ENCODE results near the gene CD248.
"Not testable (repeated sequence)": the region's sequence is repeated elsewhere in the genome, so short reads cannot be mapped to it uniquely, and the experiment has no call there.

CD248 gene, protein sequence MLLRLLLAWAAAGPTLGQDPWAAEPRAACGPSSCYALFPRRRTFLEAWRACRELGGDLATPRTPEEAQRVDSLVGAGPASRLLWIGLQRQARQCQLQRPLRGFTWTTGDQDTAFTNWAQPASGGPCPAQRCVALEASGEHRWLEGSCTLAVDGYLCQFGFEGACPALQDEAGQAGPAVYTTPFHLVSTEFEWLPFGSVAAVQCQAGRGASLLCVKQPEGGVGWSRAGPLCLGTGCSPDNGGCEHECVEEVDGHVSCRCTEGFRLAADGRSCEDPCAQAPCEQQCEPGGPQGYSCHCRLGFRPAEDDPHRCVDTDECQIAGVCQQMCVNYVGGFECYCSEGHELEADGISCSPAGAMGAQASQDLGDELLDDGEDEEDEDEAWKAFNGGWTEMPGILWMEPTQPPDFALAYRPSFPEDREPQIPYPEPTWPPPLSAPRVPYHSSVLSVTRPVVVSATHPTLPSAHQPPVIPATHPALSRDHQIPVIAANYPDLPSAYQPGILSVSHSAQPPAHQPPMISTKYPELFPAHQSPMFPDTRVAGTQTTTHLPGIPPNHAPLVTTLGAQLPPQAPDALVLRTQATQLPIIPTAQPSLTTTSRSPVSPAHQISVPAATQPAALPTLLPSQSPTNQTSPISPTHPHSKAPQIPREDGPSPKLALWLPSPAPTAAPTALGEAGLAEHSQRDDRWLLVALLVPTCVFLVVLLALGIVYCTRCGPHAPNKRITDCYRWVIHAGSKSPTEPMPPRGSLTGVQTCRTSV

GRCh38 chr11:66316849-66317251 lies at the start of gene CD248:
Gene CD248 (minus strand): TSS chr11:66317044. CDS start chr11:66317027, 17 bp downstream.
- DNase-seq (ENCODE audit: low spot score) = no peak

DNA sequence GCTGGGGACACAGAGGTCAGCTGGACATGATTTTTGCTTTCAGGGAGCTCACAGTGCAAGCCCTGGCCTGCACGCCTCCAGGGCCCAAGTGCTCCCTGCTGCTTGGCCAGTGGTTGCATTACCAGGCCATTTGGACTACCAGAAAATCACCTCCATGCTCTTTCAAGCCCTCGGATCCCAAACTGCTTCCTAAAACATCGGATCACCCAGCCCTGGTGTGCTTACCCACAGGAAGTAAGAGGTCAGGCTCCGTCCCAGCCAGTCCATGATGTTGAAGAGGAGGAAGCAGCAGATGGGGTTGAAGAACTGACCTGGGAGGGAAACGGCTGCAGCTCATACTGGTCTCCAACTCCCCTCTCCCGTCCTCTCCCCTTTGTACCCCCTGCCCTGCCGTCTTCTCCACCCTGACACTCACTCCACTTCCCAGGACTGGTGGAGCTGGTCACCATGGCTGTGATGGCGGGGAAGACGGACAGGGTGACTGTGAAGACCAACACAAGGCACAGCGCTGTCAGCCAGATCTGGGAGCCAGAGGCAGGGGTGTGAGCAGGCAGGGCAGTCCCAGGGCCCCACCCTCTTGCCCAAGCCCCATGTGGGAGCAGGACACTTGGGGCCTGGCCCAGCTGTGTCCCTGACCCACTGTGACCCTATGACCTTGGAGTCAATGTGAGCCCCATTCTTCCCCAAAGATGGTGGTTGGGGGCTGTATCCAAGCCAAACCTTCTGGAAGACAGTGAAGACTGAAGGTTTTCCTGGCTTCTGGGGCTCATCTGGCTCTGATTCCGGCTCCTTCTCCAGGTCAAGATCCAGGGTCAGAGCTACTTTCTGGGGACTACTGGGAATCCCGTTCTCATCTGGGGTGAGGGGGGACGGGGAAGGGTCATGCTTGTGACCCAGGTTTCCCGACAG lies 49.1 kb upstream of the CD248 start:
- no peak for DNase-seq (ENCODE audit: low spot score)

DNA sequence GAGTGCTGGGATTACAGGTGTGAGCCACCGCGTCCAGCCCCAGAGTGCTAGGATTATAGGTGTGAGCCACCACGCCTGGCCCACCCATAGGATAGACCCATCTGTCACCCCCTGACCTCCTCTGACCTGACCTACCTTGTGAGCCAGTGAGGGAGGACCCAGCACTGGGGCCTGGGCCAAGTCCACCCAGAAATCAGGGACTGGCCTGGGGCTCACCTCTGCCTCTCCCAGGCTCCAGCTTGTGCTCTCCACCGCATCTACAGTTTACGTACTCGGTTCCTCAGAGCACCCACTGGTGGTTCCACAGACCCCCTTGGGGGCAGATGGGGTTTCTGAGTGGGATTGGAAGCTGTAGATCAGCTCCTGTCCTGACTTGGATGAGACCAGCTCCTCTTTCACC lies 48.3 kb upstream of the CD248 start:
- no peak for DNase-seq (ENCODE audit: low spot score)

GRCh38 chr11:66363805-66364535 lies 47.1 kb upstream of the CD248 start:
- peak; percentile 72 for DNase-seq (ENCODE audit: low spot score)

- DNase-seq (ENCODE audit: low spot score) = peak; percentile 1
Measured at GRCh38 chr11:66363187-66363601, 46.4 kb upstream of the CD248 start.

- DNase-seq (ENCODE audit: low spot score) = peak; percentile 1
Measured at GRCh38 chr11:66362481-66363147, 45.8 kb upstream of the CD248 start.

DNA sequence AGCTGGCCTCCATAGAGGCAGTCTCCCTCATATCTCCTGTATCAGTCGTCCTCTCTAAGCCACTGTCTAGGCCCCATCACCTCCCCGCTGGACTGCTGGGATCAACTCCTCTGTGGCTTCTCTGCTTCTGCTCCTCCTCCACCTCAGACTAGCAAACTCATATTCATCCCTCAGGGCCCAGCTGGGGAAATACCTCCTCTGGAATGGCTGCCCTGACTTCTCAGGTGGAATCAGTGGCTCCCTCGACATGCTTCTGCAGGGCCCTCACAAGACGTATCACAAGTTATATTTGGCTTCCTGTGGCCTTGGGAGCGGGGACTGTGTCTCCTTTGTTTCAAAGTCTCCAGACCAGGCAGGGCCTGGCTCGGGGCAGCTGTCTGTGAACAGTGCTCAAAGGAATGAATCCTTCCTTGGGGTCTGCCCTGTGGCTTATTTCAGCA lies 44.7 kb upstream of the CD248 start:
- peak; percentile 1 for DNase-seq (ENCODE audit: low spot score)

GRCh38 chr11:66360406-66361073 lies 43.7 kb upstream of the CD248 start:
- DNase-seq (ENCODE audit: low spot score) = no peak

DNA sequence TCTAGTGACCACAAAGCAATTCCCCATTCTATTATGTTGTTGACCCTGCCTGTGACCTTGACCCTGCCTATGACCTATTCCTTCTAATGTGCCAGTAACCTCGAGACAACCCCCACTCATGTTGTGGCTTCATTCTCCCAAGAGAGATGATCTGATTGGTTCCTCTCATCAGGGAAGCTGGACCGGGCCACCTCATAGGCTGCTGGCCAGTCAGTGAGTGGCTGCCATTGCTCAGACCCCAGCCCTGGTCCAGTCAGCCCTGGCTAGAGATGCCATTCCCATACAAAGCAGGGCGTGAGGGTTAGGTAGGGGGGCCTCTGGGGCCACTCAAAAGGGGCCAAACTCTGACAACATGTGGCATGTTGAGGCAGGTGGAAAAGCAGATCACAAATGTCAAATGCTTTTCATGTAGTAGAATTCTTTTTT lies 42.8 kb upstream of the CD248 start:
- peak; percentile 1 for DNase-seq (ENCODE audit: low spot score)

DNA sequence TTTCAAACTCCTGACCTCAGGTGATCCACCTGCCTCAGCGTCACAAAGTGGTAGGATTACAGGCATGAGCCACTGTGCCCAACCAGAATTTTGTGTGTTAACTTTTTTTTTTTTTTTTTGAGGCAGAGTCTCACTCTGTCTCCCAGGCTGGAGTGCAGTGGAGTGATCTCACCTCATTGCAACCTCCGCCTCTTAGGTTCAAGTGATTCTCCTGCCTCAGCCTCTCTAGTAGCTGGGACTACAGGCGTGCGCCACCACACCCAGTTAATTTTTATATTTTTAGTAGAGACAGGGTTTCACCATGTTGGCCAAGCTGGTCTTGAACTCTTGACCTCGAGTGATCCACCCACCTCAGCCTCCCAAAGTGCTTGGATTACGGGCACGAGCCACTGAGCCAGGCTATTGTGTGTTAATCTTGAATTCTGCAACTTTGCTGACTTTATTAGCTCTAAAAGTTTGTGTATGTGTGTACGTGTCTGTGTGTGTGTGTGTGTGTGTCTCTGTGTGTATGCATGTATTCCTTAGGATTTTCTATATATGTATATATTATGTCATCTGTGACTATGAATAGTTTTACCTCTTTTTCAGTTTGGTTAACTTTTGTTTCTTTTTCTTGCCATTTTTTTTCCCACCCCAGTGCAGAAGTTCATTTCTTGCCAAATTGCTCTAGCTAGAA lies 33.9 kb upstream of the CD248 start:
- DNase-seq (ENCODE audit: low spot score) = not testable (repeated sequence)

GRCh38 chr11:66349084-66349386 lies 32.2 kb upstream of the CD248 start:
- no peak for DNase-seq (ENCODE audit: low spot score)

DNA sequence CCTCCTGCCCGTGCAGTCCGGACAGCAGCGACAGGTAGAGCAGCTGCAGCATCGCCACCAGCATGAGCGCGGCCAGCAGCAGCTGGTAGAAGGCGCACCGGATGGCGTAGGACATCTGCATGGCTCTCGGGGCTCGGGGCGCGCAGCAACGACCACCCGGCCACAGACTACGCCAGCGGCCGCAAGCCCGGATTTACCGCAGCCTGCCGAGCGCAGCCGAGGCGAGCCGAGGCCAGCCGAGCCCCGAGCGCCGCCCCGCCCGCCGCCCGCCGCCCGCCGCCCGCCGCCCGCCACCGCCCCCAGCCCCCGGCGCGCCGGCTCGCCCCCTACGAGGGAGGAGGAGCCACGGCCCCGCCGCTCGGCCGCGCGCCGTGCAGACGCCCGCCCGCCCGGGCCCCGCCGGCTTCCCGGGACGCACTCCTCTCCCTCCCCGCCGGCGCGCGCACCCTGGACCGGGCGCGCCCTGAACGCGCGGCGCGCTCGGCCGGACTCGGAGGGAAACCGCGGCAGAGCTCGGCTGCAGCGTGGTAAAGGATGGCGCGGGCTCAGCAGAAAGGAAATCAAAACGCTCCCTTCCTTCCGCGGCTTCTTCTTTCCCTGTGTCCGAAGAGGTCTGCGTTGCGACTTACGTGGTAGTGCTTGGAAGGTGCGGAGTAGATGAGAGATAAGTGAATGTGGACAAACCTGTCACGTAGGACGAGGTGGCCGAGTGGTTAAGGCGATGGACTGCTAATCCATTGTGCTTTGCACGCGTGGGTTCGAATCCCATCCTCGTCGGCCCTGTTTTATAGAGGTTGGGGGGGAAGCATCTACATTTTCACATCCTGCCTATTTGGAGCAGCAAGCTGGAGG lies 30.8 kb upstream of the CD248 start, which contains the start of gene B4GAT1:
B4GAT1 (minus strand) TSS at position 205 of the 852 bp plus-strand sequence; CDS start at position 121, 84 bp downstream.
- DNase-seq (ENCODE audit: low spot score) = peak; percentile 70

DNA sequence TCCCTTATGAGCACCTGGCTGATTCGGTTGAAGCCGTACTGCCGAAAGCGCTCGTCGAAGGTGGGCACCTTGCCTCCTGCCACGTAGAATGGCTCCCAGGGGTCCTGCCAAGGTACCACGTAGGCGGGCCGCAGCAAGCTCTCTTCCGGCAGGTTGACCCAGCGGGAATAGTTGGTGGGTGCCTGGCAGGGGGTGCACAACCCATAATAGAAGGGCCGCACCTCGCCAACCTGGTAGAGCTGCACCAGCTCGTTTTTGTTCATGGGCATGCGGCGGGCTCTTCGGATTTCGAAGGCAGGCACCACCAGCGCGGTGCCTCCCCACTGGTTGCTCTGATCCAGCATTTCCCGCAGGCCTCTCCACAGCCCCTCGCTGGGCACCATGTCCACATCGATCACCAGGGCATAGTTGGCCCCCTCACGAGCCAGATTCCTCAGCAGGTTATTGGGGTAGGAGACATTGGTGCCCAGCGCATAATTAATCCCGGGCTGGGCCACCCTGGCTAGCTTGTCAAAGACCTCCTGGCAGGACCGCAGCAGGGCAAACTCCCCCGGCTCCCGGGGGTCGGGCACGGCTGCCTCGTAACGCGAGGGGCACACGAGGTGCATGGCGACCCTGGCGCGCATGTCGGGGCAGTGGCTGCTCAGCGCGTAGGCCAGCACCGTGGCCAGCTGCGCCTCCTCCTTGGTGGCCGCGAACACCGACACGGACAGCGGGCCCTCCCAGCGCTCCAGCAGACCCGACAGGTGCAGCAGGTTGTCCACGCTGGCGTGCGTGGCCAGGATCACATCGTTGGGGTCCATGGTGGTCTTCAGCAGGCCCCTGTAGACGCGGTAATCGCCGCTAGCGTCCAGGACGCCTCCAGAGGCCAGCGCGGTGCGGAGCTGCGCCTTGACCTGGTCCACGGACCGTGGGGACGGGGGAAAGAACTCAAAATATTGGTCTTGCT lies 29.9 kb upstream of the CD248 start:
- no peak for DNase-seq (ENCODE audit: low spot score)

GRCh38 chr11:66345316-66345649 lies 28.4 kb upstream of the CD248 start:
- DNase-seq (ENCODE audit: low spot score) = no peak

DNA sequence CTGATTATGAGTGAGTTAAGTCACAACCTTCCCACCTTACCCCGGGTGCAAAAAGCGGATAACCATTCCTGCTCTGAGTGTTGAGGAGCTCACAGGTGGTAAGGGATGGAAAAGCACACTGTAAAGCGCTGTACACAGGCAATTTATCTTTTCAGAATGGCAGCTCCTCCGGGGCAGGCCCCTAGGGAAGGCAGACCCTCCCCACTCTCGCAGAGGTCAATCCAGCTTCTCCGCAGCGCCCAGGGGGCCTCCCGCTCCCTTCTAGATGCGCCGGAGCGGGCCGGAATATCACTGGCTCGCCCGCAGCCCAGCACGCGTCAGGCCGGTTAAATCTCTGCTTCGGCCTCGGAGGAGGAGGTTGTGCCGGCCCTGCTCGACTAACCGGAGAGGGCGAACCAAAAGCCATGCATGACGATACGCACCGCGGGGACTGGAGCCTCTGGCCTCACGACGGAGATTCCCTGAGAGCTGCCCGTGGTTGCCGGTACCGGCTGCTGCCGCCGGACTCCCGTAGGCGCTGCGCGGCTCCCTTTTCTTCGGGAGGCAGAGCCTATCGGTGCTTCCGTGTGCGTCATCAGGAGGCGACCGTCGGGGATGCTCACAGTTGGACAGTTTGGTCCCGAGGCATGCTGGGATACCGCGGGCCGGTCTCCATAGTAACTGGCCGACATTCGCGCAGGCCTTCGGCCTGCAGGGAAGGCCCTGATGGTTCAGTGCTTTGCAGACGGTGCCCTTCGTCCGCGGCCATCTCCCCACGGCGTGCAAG lies 27.9 kb upstream of the CD248 start, which contains the start of gene BRMS1:
BRMS1 (minus strand) TSS at position 555 of the 766 bp plus-strand sequence. CDS start 2,870 bp downstream, outside the sequence.
- peak; percentile 93 for DNase-seq (ENCODE audit: low spot score)

GRCh38 chr11:66343176-66343575 lies 26.3 kb upstream of the CD248 start:
- DNase-seq (ENCODE audit: low spot score) = no peak

Data from germinal center (tissue), 1 donor.